Measurements from ENCODE around the gene AJAP1.

AJAP1 gene

GRCh38 chr1:4792565-4792964 lies 138.2 kb downstream of the AJAP1 start:
- no peak overlapping the region for H3K27ac ChIP-seq
- TF ChIP-seq ZFX (IDR thresholded peaks at IDR 0.05) (no peak), CTCF (conservative IDR thresholded peaks at IDR 0.05) (no peak)

- TF ChIP-seq CTCF (conservative IDR thresholded peaks at IDR 0.05): no peak
- no peak for TF ChIP-seq ZFX (IDR thresholded peaks at IDR 0.05)
- H3K27ac ChIP-seq: no peak overlapping the region
These were observed 139.8 kb downstream of the AJAP1 start for GRCh38 chr1:4794020-4794780.

GRCh38 chr1:4796161-4797015 lies 142.0 kb downstream of the AJAP1 start:
- TF ChIP-seq CTCF (conservative IDR thresholded peaks at IDR 0.05) (no peak), ZFX (IDR thresholded peaks at IDR 0.05) (no peak)

GRCh38 chr1:4797016-4797410 lies 142.6 kb downstream of the AJAP1 start:
- TF ChIP-seq CTCF (conservative IDR thresholded peaks at IDR 0.05) (no peak), ZFX (IDR thresholded peaks at IDR 0.05) (no peak)

More at GRCh38 chr1:4796161-4797015, 142.0 kb downstream of the AJAP1 start:
- no peak overlapping the region for H3K27ac ChIP-seq

GRCh38 chr1:4797429-4797828 lies 143.0 kb downstream of the AJAP1 start:
- H3K27ac ChIP-seq: no peak overlapping the region
- TF ChIP-seq CTCF (conservative IDR thresholded peaks at IDR 0.05): no peak
- no peak for TF ChIP-seq ZFX (IDR thresholded peaks at IDR 0.05)

More at GRCh38 chr1:4797016-4797410, 142.6 kb downstream of the AJAP1 start:
- H3K27ac ChIP-seq: no peak overlapping the region

GRCh38 chr1:4801192-4801924 lies 146.9 kb downstream of the AJAP1 start:
- H3K27ac ChIP-seq: no peak overlapping the region
- TF ChIP-seq ZFX (IDR thresholded peaks at IDR 0.05) (no peak), CTCF (conservative IDR thresholded peaks at IDR 0.05) (no peak)
